PFSK-1 (cell line): ENCODE results near the gene ARHGAP10.

ENCODE experiments used
- POLR2AphosphoS5 ChIP-seq: IDR thresholded peaks from 2 replicates; pipeline ENCODE4 v1.6.1; 2012; ENCODE audit warnings: low read depth, mild to moderate bottlenecking, control low read depth, low read length, moderate library complexity
- REST ChIP-seq, 2 experiments: IDR thresholded peaks; 2 replicates each; pipeline versions ENCODE4 v1.6.1 to v1.8.0; 2011 to 2012; ENCODE audit warnings: low read depth in 2 of 2, low read length in 2 of 2, control low read depth in 1 of 2, inconsistent platforms in 1 of 2, mild to moderate bottlenecking in 1 of 2, moderate library complexity in 1 of 2; ENCODE audit not compliant: insufficient read depth in 1 of 2

- no peak for TF ChIP-seq REST (IDR thresholded peaks at IDR 0.05; ENCODE audit: insufficient read depth in 1 of 2, low read depth in 2 of 2, low read length in 2 of 2)
- no peak for TF ChIP-seq POLR2AphosphoS5
These were observed 357.7 kb downstream of the ARHGAP10 start for GRCh38 chr4:148089624-148090023.
